ENCODE data around the gene B3GNT2.

GRCh38 chr2:62265106-62265505, 69.2 kb downstream of the B3GNT2 start:
- TF ChIP-seq E2F5 (CRISPR knock-in tag; IDR thresholded peaks at IDR 0.05) (no peak), ZNF317 (CRISPR knock-in tag; IDR thresholded peaks at IDR 0.05; ENCODE audit: borderline replicate concordance, low read depth) (no peak), CTCF (IDR thresholded peaks at IDR 0.05) (no peak), JUN (CRISPR knock-in tag; IDR thresholded peaks at IDR 0.05) (no peak)

All from WTC11 (cell line).